Amniotic epithelial cell (primary cell): ENCODE results near the gene TCEA2.

Experiments
- DNase-seq: peaks from one replicate; pipeline ENCODE4 v3.0.0-alpha.2; 2010; ENCODE audit warnings: low read depth

Gene TCEA2

DNA sequence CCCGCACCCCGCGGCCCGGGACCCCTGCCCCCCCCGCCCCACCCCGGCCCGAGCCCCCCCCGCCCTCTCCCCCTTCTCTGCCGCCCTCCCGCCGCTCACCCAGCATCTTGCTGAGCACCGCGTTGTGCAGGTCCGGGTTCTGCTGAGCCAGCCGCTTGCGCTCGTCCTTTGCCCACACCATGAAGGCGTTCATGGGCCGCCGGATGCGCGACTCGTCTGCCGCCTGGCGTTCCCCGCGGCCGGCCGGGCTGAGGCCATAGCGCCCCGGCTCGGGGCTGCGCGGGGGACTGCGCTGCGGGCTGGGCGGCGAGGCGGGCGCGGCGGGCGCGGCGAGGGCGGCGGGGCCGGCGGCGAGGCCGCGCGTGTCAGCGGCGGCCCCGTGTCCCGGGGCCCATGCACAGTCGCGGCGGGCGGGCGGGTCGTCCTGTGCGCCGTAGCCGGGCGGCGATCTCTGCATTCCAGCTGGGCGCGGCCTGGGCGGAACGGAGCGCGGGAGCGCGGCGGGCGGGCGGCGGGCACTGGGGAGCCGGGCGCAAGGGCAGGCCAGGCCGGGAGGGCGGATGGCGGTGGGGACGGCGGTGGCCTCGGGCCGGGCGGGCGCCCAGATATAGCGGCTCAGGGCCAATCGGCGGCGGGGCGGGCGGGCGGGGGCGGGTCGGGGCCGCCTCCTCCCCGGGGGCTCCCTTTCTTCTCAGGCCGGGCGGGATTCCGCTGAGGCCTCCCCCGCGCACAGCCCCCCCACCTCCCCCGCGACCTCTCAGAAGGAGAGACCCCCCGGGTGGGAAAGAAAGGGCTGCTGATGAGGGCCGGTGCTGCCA lies 13.7 kb upstream of the TCEA2 start, which contains the start of gene SOX18:
SOX18 (minus strand) TSS at position 580 of the 818 bp plus-strand sequence; CDS start at position 457, 123 bp downstream.
- DNase-seq, result no peak

DNA sequence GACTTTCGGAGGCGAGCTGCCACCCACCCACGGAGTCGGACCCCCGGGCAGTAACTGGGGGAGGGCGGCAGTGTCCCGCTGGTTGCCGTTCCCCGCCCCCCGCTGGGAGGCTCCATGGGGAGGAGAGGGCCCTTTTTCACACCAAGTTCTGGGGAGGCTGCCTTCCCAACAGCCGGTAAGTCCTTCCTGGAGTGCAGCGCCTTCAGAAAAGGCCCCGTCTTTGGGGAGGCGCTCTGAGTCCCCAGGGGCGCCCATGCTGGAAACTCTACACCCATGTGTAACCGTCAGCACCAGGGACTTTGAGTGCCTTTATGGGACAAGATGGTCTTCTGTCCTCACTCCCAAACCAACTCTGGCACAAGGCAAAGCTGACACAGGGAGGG lies 13.1 kb upstream of the TCEA2 start:
- no peak for DNase-seq

DNA sequence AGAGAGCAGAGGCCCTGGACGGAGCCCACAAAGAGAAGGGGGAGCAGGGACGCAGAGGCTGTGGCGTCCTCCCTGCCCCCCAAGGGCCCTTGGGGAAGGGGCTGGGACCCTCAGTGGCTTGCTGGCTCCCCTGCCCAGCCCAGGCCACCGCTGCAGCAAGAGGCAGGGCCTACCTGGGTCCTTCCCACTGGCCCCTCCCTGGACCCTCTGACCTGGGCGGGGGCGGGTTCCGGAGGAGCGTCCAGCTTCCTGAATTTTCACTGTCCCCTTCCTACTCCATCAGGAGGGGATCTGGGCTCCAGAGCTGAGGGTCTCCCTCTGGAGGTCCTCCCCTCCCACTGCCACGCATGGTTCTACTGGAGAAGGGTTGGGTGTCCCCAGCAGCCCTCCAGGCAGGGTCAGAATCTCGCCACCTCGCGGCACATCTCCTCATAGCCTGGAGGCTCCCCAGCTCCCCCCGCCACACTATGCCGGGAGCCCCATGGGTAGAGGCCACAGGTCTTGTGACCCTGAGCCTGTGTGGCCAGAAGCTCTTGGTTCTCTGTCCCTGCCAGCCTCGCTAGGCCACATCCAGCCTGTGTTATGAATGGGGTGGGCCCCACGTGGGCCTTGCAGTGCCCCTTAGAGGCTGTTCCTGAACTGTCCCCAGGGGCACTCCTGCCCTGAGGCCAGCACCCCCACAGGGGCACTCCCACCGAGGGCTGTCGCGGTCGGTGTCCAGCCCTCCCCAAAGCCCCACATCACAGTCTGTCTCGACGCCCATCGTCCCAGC lies 12.6 kb upstream of the TCEA2 start:
- DNase-seq, result no peak

DNA sequence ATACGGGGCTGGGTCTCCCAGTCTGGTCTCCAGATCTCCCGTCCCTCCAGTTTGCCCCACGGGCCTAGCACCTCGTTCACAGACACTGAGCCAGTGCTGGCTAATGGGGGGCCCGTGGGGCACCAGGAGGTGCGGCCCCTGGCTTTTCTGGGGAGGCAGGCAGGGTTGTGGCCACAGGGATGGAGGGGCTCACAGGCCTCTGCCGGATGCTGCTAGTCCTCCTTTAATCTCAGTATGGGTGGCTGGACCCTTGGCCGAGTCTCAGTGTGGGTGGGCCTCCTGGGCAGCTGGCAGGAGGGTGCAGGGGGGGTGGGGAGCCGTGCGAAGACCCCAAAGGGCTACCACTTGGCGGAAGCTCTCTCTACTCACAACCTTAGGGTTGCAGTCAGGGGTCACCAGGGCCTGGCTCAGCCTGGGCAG lies 12.0 kb upstream of the TCEA2 start:
- DNase-seq, result no peak

DNA sequence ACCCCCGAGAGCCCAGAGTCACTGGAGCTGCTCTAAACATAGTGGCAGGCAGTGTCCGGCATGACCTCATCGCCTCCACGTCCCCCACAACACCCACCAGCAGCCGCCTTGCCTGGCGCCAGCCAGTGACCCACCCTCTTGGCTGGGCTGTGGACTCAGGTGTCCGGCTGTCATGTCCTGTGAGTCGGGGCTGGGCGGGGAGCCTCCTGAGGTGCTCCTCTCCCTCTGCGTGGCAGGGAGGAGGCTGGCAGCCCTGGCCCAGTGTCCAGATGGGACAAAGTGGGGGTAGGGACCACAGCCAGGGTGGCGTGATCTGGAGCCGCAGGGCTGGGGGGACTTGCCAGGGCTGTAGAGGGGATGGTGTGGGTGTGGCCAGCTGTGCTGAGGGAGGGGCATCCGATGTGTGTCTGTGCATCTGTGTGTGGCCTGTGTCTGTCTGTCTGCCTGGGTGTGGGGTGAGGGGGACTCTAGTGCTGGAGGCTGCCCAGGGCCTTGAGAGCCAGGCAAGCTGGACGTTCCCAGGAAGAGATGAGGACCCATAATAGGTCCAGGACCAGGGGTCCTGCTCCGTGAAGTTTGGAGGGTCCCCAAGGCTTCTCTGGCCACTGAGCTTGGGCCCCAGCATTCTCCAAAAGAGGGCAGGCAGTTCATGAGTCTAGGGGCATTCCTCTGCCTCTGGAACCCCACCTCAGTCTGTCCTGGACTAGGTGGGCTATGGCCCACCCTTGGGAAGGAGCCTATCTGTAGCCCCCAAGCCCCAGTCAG lies 11.3 kb upstream of the TCEA2 start:
- no peak for DNase-seq

DNA sequence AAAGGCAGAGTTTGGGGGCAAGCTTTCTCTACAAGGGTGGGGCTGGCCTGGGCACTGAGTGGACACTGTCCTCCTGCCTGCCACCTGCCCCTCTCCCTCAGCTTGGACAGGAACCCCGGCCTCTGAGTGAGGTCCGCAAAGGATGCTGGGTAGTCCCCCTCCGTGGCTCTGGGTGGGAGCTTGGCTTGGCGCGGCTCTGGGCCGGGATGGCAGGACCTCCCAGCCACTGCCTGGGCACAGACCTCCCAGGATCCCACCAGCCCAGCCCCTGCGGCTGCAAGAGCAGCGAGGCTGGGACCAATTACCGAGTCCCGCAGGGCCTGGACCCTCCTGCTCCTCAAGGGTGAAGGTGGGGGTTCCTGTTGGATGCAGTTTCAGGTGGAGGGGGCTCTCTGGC lies 10.7 kb upstream of the TCEA2 start:
- DNase-seq, result no peak

DNA sequence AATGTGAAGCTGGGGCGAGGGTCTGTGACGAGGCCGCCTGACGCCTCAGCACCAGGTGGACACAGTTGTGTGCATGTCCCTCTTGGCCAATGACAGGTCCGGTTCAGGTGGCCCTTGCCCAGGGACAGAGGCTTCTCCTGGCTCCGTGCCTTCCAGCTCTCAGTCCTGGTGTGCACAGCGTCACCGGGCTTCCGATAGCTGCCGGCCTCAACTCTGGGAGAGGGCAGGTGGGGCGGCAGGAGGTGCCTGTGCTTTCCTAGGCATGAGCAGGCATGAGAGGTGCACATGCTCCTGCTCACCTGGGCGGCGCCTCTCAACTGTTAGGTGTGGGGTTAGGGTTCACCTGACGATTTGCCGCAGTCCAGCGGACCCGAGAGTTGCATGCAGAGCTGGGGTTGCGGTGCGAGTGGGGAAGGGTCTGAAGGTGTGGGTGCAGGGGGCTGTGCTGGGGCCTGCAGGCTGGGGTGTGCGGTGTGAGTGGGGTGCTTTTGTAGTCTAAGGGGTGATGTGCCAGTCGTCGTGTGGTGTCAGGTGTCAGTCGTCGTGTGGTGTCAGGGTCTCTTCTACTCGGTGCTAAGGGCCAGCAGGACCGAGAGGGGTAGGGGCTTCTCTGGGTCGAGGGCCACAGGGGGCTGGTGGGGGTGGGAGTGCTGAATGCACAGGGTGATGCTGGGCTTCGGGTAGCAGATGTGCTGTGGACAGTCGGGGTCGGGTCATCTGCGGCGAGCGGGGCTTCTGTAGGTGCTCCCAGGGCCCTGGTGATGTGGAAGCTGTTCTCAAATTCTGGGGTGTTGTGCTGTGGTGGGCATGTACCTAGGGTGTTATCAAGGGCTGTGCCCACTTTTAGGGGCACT lies 9.8 kb upstream of the TCEA2 start:
- DNase-seq, result no peak

DNA sequence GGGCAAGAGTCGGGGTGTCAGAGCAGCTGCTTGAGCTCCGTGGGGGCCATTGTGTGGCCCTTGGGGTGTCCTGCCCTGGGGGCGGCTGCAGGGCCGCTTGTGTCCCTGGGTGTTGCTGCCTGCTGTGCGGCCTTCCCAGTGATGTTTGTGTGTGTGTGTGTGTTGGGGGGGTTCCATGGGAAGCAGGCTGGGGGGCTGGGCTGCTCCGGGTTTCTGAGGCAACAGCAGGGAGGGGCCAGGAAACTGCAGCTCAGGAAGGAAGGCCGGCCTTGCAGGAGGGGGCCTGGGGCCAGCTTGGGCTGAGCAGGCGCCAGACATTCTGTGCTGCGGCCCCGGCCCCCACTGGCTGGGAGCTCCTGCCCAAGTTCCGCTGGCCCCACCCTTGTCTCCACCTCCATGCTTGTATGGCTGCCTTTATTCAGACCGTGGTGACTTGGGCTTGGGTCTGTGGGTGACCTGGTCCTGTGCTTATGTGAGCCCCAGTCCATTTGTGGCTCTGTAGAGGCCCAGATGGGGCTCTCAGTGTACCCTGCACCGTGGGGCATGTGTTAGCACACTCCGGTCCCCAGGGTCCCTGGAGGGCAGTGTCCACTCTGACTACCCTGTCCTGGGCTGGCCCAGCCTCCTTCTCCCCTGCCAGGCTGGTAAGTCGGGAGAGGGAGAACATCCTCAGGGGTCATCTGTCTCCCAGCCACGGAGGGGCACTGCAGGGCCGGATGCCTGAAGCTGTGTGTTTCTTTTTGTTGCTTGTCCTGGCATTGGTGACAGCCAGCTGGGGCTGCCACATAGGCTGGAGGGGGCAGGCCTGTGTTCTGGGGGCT lies 8.9 kb upstream of the TCEA2 start:
- DNase-seq, result no peak

DNA sequence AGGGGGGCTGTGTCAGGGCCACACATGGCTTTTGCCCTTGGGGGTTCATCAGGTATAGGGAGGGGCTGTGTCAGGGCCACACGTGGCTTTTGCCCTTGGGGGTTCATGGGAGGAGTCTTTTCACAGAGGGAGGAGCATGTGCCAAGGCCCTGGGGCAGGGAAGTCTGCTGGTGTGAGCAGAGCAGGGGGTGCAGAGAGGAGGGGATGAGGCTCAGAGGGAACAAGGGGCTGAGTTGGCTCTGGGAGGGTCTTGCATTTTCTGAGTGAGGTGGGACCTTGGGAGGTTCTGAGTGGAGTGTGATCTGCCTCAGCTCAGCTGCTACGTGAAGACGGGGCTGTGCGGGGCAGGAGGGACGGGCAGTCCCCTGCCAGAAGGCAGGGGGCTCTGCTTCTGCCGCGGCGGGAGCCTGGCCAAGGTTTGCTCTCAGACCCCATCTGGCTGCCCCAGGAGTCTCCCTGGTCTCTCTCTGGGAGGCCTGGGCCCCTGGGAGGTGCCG lies 7.6 kb upstream of the TCEA2 start:
- DNase-seq, result no peak

DNA sequence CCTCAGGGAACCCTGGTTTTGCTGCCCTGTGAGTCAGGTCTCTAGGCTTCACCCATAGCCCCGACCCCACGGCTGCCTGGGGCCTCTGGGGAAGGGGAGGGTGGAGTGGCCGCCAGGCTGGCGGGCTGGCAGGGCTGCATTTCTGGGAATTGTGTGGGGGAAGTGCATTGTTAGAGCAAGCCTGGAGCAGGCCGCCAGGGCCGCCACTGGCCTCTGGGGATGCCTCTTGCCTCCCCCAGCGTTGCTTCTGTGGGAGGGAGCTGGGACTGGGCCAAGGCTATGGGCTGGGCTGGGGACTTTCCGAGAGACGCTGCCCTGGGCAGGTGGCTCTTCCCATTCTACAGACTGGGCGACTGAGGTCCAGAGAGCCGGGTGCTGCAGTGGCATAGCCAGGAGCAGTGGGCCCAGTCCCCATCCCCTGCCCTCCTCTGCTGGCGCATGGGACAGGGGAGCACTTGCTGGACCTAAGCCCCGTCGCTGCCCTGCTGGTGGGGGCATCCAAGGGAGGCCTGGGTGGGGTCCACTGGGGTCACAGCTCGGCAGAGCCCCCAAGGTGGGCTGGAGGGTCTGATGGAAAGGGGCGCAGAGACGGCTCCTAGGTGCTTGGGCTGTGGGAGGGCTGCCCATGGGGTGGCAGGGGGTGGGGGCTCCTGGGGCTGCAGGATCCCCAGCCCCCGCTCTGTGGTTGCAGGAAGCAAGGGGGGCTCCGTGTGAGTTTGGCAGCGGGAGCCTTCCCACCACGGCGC lies 6.9 kb upstream of the TCEA2 start:
- peak; percentile 58 for DNase-seq

DNA sequence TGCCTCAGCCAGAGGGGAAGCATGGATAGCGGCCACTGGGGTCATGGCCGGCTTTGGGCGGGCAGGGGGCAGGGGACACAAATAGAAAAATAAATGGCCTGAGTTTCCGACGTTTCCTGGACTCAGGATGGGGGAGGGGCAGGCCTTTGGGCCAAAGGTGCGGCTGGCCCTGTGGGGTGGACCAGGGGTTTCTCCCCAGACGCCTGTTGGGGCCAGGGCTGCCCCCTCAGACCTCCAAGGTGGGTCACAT lies 6.4 kb upstream of the TCEA2 start:
- no peak for DNase-seq

DNA sequence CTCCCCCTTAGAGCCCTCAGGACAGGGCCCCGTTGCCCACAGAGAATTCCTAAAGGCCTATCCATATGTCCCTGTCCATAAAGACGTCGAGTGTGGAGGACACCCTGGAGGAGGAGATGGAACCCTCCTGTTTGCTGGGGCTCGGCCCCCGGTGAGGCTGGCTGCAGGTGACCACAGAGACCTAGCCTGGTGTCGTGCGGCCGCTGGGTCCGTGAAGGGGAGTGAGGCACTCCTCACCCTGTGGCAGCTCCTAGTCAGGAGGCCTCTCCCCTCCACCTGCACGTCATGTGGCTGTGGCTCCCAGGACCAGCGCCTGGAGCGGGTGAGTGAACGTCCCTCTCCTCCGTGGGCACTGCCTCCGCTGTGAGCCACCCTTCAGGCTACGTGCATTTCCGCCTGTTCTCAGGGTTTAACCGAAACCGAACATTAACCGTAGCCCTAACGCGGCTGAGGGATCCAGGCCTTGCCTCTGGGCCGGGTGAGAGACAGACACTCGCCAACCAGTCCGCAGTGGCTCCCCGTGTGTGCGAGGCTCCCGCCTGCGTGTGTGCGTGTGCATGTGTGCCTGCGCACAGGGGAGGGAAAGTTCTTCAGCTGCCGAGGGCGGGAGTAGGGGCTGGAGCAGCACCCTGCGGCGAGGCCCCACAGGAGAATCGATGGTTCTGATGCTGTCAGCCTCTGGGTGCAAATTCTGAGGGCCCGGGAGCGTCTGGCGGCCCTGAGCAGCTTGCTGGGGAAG lies 5.9 kb upstream of the TCEA2 start:
- no peak for DNase-seq

DNA sequence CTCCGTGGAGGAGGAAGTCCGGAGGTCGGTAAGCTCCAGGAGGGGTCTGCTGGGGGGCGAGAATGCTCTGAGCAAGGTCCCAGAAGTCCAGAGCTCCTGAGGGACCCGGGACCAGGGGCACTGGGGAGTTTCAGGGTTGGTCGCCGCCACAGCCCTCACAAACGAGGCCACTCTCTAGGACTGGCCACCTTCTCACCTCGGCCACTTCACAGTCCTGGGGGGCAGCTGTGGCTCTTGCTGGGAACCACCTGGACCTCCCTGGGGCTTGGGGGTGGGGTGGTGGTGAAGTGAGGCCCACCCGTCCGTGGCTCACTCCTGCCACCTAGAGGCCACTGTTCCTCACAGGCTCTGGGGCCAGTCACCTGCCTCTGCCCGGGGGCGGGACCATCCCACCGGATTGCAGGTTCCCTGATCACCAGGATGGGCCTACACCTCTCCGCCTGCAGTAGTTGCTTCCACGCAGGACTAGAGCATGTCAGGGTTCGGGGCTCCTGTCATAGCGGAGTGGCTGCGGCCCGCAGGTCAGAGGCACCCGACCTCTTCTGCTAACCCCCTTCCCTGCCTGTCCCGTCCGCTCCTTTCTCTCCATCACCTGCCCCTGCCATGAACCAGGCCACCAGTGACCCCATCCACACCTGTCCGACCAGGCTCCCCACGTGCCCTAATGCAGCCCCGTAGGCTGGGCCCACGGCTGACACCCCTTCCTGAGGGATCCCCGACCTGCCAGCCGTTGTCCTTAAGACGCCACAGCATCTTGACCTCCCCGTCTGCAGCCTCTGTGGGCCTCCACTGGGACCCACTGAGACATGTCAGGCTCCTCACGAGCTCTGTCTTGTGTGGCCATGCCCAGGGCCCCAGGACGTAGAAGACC lies 5.1 kb upstream of the TCEA2 start:
- peak; percentile 43 for DNase-seq

DNA sequence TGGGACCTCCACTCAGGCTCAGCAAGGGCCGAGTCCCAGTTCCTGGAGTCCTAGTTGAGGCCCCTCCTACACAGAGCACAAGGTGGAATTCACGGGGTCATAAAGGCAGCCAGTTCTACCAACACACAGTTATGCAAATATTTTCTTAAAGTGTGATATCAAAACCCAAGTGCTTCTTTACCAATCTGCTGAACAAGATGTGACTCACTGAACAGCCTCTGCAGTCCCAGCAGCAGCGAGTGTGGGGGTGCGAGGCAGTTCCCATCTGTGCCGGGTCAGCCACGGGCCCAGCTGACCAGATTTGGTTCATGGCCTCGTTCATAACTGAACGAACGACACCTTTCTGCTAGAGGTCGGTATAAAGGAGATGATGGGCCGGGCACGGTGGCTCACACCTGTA lies 4.5 kb upstream of the TCEA2 start:
- DNase-seq, result no peak

DNA sequence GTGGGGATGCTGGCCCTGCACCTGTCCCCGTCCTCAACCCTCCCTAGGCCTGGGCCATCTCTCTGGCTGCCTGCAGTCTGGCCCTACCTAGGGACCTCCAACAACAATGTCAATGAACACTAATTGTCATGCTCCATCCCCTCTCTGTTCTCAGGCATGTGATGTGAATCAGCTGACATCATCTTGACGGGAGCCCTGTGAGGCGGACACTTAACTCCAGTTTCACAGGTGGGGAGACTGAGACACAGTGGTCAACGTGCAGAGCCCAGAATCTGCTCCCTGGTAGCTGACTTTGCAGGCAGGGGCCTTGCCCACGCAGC lies 762 bp upstream of the TCEA2 start:
- no peak for DNase-seq

DNA sequence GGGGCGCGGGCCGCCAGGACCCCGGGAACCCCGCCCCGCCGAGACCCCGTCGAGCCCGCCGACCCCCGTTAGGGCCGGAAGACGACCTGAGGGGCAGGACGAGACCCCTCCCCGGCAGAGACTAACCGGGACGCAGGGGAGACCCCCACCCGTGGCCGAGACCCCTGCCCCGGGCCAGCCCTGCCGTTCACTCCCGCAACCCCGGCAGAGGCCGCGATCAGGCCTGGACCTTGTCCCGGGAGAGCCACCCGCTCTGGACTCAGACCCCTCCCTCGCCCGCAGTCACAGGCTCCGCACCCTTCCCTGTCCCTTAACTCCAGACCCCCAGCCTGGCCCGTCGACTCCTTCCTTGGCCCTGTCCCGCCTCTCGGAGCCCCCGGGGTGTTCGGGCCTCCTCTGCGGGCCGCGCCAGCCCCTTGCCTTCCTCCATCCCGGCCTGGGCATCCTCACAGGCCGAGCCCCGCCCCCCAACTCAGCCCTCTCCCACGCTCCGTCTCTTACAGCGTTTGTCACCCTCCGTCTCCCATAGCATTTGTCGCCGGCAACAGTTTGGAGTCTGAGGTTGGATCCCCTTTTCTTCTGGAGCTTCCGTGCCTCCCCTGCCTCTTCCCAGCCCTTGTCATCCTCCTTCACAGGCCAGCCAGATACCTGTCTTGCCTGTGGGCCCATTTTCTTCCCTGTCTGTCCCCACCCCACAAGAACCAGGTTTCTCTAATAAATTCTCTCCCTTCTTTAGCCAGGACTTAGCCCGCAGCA lies 569 bp downstream of the TCEA2 start:
- no peak for DNase-seq

DNA sequence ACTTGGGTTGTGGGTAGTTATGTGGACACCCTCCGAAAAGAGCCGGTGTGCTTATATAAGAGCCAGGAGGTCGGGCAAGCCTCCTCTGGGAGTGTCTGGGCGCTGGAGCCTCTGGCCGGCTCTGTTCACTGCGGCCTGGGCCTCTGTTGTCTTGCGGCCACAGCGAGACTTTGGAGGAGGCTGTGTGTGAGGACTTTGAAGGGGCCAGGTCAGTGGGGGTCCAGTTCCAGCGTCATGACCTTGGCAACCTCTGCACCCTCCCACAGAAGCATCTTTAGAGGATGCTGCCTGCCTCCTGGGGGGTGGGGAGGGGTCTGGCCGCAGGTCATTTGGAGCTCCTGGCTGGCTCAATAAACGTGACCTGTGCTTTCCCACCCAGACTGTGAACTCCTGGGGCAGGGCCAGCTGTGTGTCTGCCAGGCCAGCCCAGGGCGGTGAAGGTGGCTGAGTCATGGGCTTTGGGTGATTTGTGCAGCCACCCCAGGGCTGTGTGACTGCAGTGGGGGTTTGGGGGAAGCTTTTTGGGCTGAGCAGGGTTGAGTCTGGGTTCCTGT lies 1.2 kb downstream of the TCEA2 start:
- no peak for DNase-seq
